Astrocyte (in vitro differentiated cells and primary cell): ENCODE data around the gene WFS1. TPM values are rescaled to one million over a fixed set of nuclear protein-coding genes. Genes with fewer than 3 reads are reported as not detected.

Experiments
- DNase-seq: peaks from one replicate; pipeline ENCODE4 v3.0.0-alpha.2; 2010; ENCODE audit warnings: low read depth
- FAIRE-seq: peaks from 2 replicates; lab custom pipeline; 2011; peaks lifted over from hg19 to GRCh38; lab: Jason Lieb, UNC
- H2AFZ ChIP-seq: 2 replicates; pipeline ENCODE4 v1.6.0; 2012; ENCODE audit warnings: low read depth, low read length, inconsistent platforms
- H3K27ac ChIP-seq: 2 replicates; pipeline ENCODE4 v1.5.1; 2011; ENCODE audit warnings: low read depth, low read length, inconsistent platforms
- H3K27me3 ChIP-seq: 2 replicates; pipeline ENCODE4 v1.6.0; 2011; ENCODE audit warnings: low read length, inconsistent platforms; ENCODE audit not compliant: insufficient read depth
- H3K36me3 ChIP-seq: 2 replicates; pipeline ENCODE4 v1.5.1; 2011; ENCODE audit warnings: low read length, inconsistent platforms; ENCODE audit not compliant: insufficient read depth
- H3K4me1 ChIP-seq: 2 replicates; pipeline ENCODE4 v1.5.1; 2011; ENCODE audit warnings: low read length, inconsistent platforms; ENCODE audit not compliant: insufficient read depth
- H3K4me2 ChIP-seq: 2 replicates; pipeline ENCODE4 v1.6.0; 2012; ENCODE audit warnings: low read length, inconsistent platforms
- H3K4me3 ChIP-seq: 2 replicates; pipeline ENCODE4 v1.5.1; 2011; ENCODE audit warnings: low read depth, mild to moderate bottlenecking, low read length, inconsistent platforms; ENCODE audit not compliant: insufficient read depth
- H3K79me2 ChIP-seq: 2 replicates; pipeline ENCODE4 v1.6.0; 2012; ENCODE audit warnings: mild to moderate bottlenecking, low read length, inconsistent platforms; ENCODE audit not compliant: insufficient read depth
- H3K9ac ChIP-seq: 2 replicates; pipeline ENCODE4 v1.6.0; 2012; ENCODE audit warnings: mild to moderate bottlenecking, low read length, inconsistent platforms
- H3K9me3 ChIP-seq: 2 replicates; pipeline ENCODE4 v1.5.1; 2012; ENCODE audit warnings: low read depth, mild to moderate bottlenecking, low read length, inconsistent platforms; ENCODE audit not compliant: insufficient read depth
- H4K20me1 ChIP-seq: 2 replicates; pipeline ENCODE4 v1.6.0; 2012; ENCODE audit warnings: low read length, inconsistent platforms; ENCODE audit not compliant: insufficient read depth
- H3K27ac Mint-ChIP-seq: one replicate; pipeline ENCODE4 v1.8.0; 2021; ENCODE audit warnings: mild to moderate bottlenecking, mixed read lengths; ENCODE audit not compliant: unreplicated experiment
- H3K27me3 Mint-ChIP-seq: one replicate; pipeline ENCODE4 v1.8.0; 2021; ENCODE audit warnings: low read depth, mixed read lengths; ENCODE audit not compliant: unreplicated experiment
- H3K36me3 Mint-ChIP-seq: one replicate; pipeline ENCODE4 v1.8.0; 2021; ENCODE audit warnings: low read depth, mixed read lengths; ENCODE audit not compliant: unreplicated experiment
- H3K4me1 Mint-ChIP-seq: one replicate; pipeline ENCODE4 v1.8.0; 2021; ENCODE audit warnings: low read depth, mixed read lengths; ENCODE audit not compliant: unreplicated experiment
- H3K4me3 Mint-ChIP-seq: one replicate; pipeline ENCODE4 v1.8.0; 2021; ENCODE audit warnings: mild to moderate bottlenecking, moderate library complexity, mixed read lengths; ENCODE audit not compliant: unreplicated experiment
- H3K9me3 Mint-ChIP-seq: one replicate; pipeline ENCODE4 v1.8.0; 2021; ENCODE audit warnings: mild to moderate bottlenecking, mixed read lengths; ENCODE audit not compliant: unreplicated experiment
- CTCF ChIP-seq: IDR thresholded peaks from 2 replicates; pipeline ENCODE4 v1.5.1; 2011; ENCODE audit warnings: low read depth, mild to moderate bottlenecking, inconsistent platforms, low read length, moderate library complexity; ENCODE audit not compliant: insufficient read depth
- EZH2 ChIP-seq: IDR thresholded peaks from 2 replicates; pipeline ENCODE4 v1.6.1; 2012; ENCODE audit warnings: mild to moderate bottlenecking, low read length, inconsistent platforms; ENCODE audit not compliant: insufficient read depth
- total RNA-seq: library from RNA; stranded (reverse); gene quantifications from 2 replicates; pipeline ENCODE4 v1.2.1, GENCODE V29; 2021

Gene WFS1
- total RNA-seq, 1 donor from 2014 or later = 39.0 TPM

DNA sequence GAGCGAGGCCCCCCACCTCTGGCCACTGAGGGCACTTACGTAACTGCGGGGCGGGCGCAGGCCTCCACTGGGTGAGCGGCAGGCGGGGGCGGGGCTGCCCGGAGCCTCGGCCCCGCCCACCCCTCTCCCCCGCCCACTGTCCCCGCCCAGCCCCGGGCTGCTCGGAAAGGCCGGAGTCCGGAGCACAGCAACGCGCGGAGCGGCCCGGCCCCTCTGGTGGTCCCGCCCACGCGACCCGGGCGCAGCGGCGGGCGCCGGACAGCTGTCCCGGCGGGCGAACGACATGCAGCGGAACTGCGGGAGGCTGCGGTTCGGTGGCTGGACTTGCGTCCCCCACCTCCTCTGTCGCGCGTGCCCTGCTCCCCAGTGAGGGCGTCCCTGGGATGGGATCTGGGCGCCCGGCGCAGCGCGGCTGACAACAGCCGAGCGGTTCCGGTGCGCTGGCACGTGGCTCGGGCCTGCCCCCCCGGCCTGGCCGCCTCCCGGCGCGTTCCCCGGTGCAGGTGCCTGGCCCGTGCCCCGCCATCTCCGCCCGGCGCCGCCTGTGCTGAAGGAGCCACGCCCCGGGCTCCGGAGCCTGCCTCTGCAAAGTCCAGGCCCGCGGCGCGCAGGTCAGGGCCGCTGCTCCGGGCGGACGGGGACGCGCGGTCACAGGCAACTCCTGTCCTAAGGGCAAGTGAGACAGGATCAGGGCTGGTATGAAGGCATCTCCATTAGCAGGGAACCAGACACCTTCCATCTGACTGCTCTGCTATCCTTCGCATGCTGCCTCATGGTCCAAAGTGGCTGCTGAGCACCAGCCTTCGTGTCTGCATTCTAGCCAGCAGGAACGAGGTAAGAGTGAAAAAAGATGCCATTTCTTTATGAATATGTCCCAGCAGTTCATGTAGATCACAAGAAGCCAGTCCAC is 47.5 kb upstream of the WFS1 start:
- TF ChIP-seq CTCF (no peak), EZH2 (no peak)
- Histone ChIP-seq H3K4me1 (no peaks in the 10 kb centered on the region), H3K9me3 (peaks cover 6% of the 10 kb centered on the region), H3K79me2 (no peaks in the 10 kb centered on the region), H3K27ac (no peak overlapping the region), H3K36me3 (no peaks in the 10 kb centered on the region), H3K27me3 (peaks cover 20% of the 10 kb centered on the region), H4K20me1 (no peaks in the 10 kb centered on the region), H2AFZ (no peak overlapping the region), H3K9ac (no peak overlapping the region), H3K4me2 (peak overlapping the region; percentile 39), H3K4me3 (no peak overlapping the region)
- peaks cover 4% of the 10 kb centered on the region for H3K9me3 Mint-ChIP-seq
- H3K4me3 Mint-ChIP-seq = no peak overlapping the region
- no peak overlapping the region for H3K27ac Mint-ChIP-seq
- H3K36me3 Mint-ChIP-seq = no peaks in the 10 kb centered on the region
- FAIRE-seq = no peak
- no peaks in the 10 kb centered on the region for H3K4me1 Mint-ChIP-seq
- peaks cover 66% of the 10 kb centered on the region for H3K27me3 Mint-ChIP-seq
- no peak for DNase-seq

- peaks cover 4% of the 10 kb centered on the region for H3K9me3 Mint-ChIP-seq
- no peak overlapping the region for H3K4me2 ChIP-seq
- no peak overlapping the region for H3K9ac ChIP-seq
- no peak overlapping the region for H3K27ac ChIP-seq
- H3K4me1 ChIP-seq = no peaks in the 10 kb centered on the region
- peaks cover 65% of the 10 kb centered on the region for H3K27me3 Mint-ChIP-seq
- peaks cover 6% of the 10 kb centered on the region for H3K9me3 ChIP-seq
- DNase-seq = no peak
- H3K27ac Mint-ChIP-seq = no peak overlapping the region
- no peak for FAIRE-seq
- no peaks in the 10 kb centered on the region for H3K36me3 Mint-ChIP-seq
- no peak overlapping the region for H2AFZ ChIP-seq
- no peak overlapping the region for H3K4me3 ChIP-seq
- H3K36me3 ChIP-seq = no peaks in the 10 kb centered on the region
- H3K79me2 ChIP-seq = no peaks in the 10 kb centered on the region
- no peaks in the 10 kb centered on the region for H3K4me1 Mint-ChIP-seq
- TF ChIP-seq EZH2 (no peak), CTCF (no peak)
- H4K20me1 ChIP-seq = no peaks in the 10 kb centered on the region
- H3K4me3 Mint-ChIP-seq = no peak overlapping the region
- peaks cover 20% of the 10 kb centered on the region for H3K27me3 ChIP-seq
These were observed 46.8 kb upstream of the WFS1 start for GRCh38 chr4:6222761-6223292.
